IPS DF 4.7 (cell line): ENCODE measurements around the gene RNH1.

Source experiments
- DNase-seq: peaks from one replicate; pipeline ENCODE4 v3.0.0-alpha.2; 2013; ENCODE audit warnings: low spot score; ENCODE audit errors: extremely low read depth

Gene RNH1

GRCh38 chr11:499201-500076 lies 7.6 kb downstream of the RNH1 start:
- no peak for DNase-seq

GRCh38 chr11:498297-499181 lies 8.5 kb downstream of the RNH1 start:
- no peak for DNase-seq

- no peak for DNase-seq
Measured at GRCh38 chr11:497565-498296, 9.3 kb downstream of the RNH1 start.

- DNase-seq: no peak
Measured at GRCh38 chr11:496834-497564, 10.0 kb downstream of the RNH1 start.

GRCh38 chr11:495537-495931 lies 11.5 kb downstream of the RNH1 start:
- no peak for DNase-seq

- DNase-seq: no peak
Measured at GRCh38 chr11:494761-495536, 12.1 kb downstream of the RNH1 start.

- DNase-seq: no peak
Measured at GRCh38 chr11:492427-493226, 14.4 kb downstream of the RNH1 start.

- DNase-seq: no peak
Measured at GRCh38 chr11:491358-491757, 15.7 kb downstream of the RNH1 start.

GRCh38 chr11:490930-491260 lies 16.1 kb downstream of the RNH1 start:
- DNase-seq: no peak

GRCh38 chr11:490186-490929 lies 16.7 kb downstream of the RNH1 start:
- DNase-seq: no peak

GRCh38 chr11:489610-490185 lies 17.3 kb downstream of the RNH1 start:
- no peak for DNase-seq

- DNase-seq: no peak
Measured at GRCh38 chr11:488992-489391, 18.1 kb downstream of the RNH1 start.

- no peak for DNase-seq
Measured at GRCh38 chr11:488579-488978, 18.5 kb downstream of the RNH1 start.

GRCh38 chr11:488062-488461 lies 19.0 kb downstream of the RNH1 start:
- no peak for DNase-seq

GRCh38 chr11:487571-488021 lies 19.4 kb downstream of the RNH1 start:
- no peak for DNase-seq

- DNase-seq: no peak
Measured at GRCh38 chr11:486189-486588, 20.9 kb downstream of the RNH1 start.

GRCh38 chr11:484616-485015 lies 22.4 kb downstream of the RNH1 start:
- no peak for DNase-seq

GRCh38 chr11:479311-479710 lies 27.7 kb downstream of the RNH1 start:
- no peak for DNase-seq
